IPS-18c (cell line): Measurements from ENCODE around the gene APOL2.
A peak's percentile ranks its signal among the peaks of the same experiment; 100 is the strongest.
"Not testable (repeated sequence)": the region's sequence is repeated elsewhere in the genome, so short reads cannot be mapped to it uniquely, and the experiment has no call there.

Experiments
- H3K4me3 ChIP-seq: 2 replicates; pipeline ENCODE4 v1.7.0; 2013; ENCODE audit warnings: low read depth, mild to moderate bottlenecking, low read length, moderate library complexity; ENCODE audit not compliant: insufficient read depth
- H3K9me3 ChIP-seq: one replicate; pipeline ENCODE4 v1.6.1; 2013; ENCODE audit warnings: mild to moderate bottlenecking, low read length, moderate library complexity; ENCODE audit not compliant: control insufficient read depth, insufficient read depth

Gene APOL2, protein sequence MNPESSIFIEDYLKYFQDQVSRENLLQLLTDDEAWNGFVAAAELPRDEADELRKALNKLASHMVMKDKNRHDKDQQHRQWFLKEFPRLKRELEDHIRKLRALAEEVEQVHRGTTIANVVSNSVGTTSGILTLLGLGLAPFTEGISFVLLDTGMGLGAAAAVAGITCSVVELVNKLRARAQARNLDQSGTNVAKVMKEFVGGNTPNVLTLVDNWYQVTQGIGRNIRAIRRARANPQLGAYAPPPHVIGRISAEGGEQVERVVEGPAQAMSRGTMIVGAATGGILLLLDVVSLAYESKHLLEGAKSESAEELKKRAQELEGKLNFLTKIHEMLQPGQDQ

DNA sequence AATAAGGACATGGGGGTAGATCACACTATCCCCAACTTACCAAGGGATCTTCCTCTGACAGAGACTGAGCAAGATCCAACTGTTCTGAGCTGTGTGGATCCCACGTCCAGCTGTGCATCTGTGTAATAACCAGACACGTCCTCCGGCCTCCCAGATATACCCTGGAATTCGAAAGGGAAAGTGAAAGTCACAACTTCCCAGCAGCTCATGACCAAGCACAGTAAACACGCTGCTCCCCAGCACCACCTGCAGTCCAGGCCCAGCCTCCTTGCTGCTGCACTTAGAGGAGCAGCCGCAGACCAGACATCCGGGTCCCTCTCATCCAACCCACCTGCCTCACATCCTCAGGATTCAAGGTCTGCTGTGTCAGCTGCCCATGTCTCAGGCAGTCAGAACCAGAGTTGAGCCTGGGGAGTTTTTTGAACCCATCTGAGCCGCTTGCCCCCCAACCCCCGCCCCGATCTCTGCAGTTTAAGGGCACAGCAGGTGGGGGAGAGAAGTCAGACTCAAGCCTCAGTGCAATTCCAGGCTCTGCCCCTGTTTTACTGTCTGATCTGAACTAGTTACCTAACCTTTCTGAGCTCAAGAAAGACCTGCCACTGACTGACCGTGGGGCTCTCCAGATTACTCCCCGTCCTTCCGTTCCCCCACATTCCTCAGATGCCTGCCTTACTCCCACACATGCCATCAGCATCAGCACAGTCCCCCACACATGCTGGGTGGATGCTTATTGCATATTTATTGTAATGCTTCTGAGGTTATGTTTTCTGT is at the start of gene APOL2:
Gene APOL2 (minus strand): TSS at position 127 of the 771 bp plus-strand sequence. CDS start 6,365 bp downstream, outside the sequence.
- Histone ChIP-seq H3K9me3 (no peaks in the 10 kb centered on the region), H3K4me3 (peak within 1 kb of the TSS; percentile 35)

DNA sequence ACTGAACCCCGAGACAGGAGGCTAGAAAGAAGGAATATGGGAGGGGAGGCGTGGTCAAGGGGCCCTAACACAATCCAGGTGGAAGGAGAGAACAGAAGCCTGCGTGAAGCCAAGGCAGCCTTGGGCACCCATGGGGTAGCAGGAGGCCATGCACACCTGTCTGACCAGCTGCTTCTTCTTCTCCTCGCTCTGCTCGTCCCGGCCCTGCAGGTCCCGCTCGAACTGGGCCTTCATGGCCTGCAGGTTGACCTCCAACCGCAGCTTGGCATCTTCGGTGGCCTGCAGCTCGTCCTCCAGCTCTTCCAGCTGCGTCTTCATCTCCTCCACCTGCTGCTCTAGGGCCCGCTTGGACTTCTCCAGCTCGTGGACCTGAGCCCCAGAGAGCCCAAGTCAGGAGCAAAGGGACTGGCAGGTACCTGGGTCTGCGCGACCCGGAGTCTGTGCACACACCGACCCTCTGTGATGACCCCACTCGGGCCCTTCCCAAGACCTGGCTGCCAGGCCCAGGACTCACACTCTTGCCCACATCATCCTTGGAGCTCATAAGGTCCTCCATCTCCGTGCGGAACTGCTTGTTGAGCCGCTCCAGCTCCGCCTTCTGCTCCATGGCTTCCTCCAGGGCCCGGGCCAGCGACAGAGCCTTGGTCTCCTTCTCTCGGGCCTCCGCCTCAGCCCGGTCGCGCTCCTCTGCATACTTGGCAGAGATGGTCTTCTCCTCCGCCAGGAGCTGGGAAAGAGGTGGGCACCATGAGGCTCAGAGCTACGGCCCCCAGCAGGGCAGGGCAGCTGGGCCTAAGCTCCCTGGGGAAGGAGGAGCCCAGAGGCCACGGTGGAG is 49.5 kb upstream of the APOL2 start:
- Histone ChIP-seq H3K4me3 (no peak overlapping the region), H3K9me3 (no peaks in the 10 kb centered on the region)

DNA sequence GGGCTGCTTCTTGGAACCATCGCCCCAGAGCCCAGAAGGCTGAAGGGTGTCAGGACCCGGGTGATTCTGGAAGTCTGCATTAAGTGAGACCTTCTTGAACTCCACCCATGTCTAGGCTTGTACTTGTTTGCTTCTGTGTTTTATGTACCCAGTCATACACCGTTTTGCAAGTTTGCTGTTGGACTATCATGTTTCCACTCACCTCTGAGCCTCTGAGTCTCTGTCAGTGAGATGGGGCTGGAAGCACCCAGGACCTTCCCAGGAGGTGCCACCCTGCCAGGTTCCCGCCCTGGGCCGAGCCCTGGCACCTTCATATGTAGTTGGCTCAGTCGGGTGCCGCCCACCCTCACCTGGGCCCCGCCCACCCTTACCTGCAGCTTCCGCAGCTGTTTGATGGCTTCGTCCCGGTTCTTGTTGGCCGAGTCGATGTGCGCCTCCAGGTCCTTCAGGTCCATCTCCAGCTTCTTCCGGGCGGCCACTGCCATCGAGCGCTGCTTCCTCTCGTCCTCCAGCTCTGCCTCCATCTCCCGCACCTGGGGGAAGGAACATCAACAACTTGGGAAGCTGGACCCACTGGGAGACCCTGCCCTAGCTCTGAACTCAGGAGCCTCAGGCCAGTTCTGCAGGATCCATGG is 48.7 kb upstream of the APOL2 start:
- no peaks in the 10 kb centered on the region for H3K9me3 ChIP-seq

DNA sequence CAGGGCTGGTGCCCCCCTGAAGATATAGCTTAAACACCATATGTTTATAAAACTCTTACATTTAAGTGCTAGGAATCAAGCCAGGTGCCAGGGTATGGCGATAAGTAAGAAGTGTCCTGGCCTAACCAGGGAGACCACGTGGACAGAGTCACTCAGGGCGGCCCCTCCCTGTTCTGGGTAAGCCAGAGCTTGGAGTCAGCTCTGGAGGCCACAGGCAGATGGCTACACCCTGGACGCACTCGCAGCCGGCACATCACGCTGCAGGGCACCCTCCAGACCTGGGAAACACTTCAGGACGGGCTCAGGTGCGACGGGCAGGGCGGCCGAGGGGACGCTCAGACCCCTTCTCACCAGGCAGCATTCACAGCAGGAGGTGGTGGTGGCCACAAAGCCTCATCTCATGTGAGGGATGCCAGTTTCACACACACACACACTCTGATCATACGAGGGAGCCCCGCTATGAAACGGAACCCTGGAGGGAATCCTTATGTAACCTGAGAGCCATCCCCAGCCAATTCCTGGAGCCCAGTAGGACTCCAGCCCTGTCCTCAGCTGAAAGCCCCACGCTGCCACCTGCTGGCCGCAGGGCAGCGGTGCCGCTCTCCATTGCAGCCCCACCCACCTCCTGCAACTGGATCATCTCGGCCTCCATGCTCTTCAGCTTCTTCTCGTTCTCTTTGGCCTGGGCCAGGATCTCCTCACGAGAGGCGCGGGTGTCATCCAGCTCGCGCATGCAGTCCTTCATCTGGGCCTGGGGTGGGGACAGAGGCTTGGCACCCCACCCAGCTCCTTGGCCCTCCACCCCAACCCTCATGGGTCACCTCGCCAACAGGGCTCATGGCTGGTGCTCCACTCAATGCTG is 47.0 kb upstream of the APOL2 start:
- H3K4me3 ChIP-seq, result no peak overlapping the region
- no peaks in the 10 kb centered on the region for H3K9me3 ChIP-seq

More for the DNA sequence above, 48.7 kb upstream of the APOL2 start:
- no peak overlapping the region for H3K4me3 ChIP-seq

DNA sequence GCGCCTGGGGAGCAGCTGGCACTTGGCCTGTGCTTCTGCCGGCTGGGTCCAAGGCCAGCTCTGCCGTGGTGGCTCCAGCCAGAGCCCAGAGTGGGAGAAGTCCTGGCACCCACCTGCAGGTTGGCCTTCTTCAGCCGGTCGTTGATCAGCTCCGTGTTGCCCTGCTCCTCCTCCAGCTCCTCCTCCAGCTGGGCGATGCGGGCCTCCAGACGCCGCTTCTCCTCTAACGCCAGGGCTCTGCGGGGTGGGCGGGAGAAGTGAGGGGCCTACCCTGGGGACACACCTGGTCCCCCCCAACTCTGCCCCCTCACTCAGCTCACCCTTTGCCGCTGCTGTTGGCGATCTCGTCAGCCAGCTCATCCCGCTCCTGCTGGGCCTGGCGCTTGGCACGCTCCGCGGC is 46.2 kb upstream of the APOL2 start:
- no peak overlapping the region for H3K4me3 ChIP-seq
- no peaks in the 10 kb centered on the region for H3K9me3 ChIP-seq

DNA sequence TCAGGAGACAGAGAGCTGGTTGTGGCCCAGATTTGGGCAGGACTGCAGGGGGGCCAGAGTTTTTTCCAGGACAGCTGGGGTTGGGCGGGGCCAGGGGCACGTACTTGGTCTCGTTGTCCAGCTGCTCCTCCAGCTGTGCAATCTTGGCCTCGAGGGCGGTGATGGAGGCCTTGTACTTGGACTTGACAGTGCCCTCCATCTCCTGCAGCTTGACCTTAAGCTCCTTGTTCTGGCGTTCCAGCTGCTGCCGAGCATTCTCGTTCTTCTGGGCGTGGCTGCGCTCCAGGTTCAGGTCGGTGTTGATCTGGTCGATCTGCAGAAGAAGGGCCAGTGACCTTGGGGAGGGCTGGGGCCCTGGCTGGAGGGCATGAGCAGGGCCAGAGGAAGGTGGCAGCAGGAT is 45.7 kb upstream of the APOL2 start:
- Histone ChIP-seq H3K4me3 (no peak overlapping the region), H3K9me3 (no peaks in the 10 kb centered on the region)

DNA sequence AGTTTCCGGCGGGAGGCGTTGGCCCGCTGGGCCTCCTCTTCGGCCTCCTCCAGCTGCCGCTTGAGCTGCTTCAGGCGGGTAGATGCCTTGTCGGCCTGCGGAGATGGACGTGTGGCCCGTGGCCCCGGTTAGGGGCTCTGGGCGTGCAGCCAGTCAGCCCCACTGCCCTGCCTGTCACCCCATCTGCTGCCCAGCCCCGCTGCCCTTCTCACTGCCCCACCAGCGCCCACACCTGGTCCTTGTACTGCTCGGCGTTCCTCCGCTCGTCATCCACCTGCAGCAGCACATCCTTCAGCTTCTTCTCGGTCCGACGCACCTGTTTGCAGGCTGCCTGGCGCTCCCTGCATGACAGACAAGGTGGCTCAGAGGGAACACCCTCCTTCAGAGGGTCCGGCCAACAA is 44.8 kb upstream of the APOL2 start:
- no peaks in the 10 kb centered on the region for H3K9me3 ChIP-seq
- H3K4me3 ChIP-seq, result no peak overlapping the region

DNA sequence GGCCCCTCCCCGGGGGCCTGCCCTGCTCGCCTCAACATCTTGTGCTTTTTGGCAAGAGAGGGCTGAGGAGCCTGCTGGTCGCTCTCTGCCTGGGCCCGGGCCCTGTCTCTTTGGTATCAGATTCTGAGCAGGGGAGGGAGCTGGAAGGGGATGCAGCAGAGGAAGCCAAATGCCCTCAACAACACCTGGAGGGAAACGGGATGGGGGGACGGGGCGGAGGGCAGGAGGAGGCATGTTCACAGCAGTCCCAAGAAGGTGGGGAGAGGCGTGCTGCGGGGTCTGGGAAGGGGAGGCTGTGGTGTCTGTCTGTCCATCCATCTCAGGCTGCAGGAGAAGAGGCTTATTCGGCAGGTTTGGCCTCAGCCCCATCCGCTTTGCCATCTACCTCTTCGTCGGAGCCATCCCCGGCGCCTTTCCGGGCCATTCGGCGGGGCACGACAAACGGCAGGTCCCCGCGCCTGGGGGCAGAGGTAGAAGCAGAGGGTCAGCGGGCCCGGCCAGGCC is 43.1 kb upstream of the APOL2 start:
- no peaks in the 10 kb centered on the region for H3K9me3 ChIP-seq
- no peak overlapping the region for H3K4me3 ChIP-seq

DNA sequence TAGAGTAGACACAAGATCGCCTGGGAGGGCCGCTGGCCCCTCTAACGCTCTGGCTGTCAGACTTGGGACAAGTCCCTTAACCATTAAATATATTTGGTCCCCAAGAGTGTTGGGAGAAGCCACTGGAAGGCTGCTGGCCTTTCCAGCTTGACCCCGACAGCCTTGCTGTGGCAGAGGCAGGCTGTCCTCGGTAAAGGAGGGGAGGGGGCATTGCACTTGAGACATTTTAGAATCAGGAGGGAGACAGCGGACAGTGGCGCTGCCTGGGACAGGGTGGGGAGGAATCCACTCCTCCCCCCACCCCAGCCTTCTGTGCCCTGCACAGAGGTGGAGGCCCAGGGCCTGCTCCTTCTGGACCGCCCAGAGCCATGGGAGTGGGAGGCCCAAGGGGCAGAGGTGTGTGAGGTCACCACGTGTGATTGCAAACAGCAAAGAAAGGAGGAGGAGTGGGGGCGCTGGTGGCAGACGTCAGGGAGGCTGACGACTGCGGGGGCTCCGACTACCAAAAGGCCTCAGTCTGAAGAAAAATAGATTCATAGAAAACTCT is 42.5 kb upstream of the APOL2 start:
- Histone ChIP-seq H3K4me3 (no peak overlapping the region), H3K9me3 (no peaks in the 10 kb centered on the region)

DNA sequence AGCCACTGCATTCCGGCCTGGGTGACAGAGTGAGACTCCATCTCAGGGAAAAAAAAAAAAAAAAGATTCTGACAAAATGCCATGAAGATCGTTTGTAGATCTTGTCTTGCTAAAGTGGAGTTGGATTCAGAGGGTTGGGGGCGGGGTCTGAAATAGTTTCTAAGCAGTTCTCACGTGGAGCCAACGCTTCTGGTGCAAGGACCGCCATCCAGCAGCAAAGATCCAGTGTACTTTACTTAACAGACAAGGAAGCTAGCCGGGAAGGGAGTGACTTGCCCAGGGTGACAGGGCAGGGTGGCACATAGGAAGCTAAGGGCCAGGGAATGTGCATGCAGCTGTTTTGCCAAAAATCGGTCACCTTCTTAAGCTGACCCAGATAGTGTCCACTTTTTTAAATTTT is 41.1 kb upstream of the APOL2 start:
- no peak overlapping the region for H3K4me3 ChIP-seq
- H3K9me3 ChIP-seq, result no peaks in the 10 kb centered on the region

DNA sequence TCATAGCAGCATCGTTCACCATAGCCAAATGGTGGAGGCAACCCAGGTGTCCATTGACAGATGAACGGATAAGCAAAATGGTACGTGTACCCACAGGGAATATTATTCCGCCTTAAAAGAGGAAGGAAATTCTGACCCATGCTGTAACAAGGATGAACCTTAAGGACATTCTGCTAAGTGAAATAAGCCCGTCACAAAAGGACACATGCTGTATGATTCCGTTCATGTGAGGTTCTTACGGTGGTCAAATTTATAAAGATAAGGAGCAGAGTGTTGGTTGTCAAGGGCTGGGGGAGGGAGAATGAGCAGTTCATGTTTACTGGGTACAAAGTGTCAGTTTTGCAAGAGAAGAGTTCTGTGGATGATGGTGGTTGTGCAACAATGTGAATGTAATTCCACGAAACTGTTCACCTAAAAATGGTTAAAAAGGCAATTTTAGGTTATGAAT is 39.9 kb upstream of the APOL2 start:
- no peaks in the 10 kb centered on the region for H3K9me3 ChIP-seq
- no peak overlapping the region for H3K4me3 ChIP-seq

DNA sequence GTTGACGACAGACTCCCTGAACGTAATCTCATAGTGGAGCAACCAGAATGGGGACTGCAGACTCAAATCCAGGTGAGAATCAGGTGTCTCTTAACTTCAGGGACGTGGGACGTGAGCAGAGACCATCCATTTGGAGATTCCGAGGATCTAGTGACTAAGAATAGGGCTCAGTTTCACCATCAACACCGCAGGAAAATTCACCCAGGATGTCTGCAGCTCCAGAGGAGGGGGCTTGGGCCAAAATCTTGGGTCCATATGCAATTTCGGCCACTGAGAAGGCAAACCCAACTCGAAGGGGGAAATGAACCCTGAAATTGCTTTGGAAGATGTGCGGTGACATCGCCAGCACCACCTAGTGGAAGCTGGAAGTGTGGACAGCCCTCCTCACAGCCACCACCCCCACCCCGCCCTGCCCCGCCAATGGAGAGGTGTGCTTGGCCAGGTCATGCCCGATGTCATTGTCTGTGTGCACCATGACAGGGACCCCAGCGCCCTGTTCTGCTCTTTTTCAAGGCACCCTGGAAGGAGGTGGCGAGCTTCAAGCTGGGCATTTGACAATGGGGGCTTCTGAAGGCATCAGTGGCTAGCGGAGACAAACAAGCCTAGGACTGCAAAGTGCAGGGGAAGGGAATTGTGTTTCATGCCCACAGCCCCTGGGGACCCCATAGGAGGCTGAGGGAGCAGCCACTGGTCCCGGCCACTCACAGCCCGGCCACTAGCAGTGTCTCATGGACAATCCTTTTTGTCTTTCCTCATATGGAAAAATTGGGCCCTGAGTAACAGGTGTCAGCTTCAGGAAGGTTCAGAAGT is 38.4 kb upstream of the APOL2 start:
- Histone ChIP-seq H3K9me3 (no peaks in the 10 kb centered on the region), H3K4me3 (no peak overlapping the region)

DNA sequence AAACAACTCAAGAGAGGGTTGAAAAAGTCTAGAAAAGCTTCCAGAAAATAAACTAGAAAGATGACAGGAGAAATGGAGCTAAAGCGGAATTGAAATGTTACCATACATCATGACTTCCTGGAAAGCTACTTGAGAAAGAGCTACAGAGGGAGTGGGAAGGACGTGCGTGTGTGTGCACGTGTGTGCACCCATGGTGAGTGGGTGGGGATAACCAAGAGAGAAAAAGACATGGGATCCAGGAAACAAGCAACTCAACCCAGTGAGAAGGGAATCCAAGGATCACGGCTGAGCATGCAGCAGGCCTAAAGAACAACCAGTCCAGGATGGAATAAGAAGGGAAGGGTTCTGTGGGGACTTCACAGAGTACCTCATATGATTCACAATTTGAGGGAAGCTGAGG is 35.2 kb upstream of the APOL2 start:
- no peaks in the 10 kb centered on the region for H3K9me3 ChIP-seq
- H3K4me3 ChIP-seq, result no peak overlapping the region

DNA sequence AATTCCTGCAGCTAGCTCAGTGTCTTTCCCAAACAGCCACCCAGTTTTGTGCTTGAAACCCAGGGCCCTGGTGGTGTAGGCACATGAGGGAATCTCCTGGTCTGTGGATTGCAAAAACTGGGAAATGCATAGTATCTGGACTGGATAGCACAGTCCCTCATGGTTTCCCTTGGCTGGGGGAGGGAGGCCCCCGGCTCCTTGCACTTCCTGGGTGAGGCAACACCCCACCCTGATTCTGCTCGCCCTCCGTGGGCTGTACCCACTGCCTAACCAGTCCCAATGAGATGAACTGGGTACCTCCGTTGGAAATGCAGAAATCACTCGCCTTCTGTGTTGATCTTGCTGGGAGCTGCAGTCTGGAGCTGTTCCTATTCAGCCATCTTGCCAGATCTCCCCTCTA is 32.6 kb upstream of the APOL2 start:
- H3K4me3 ChIP-seq, H3K9me3 ChIP-seq: not testable (repeated sequence)

DNA sequence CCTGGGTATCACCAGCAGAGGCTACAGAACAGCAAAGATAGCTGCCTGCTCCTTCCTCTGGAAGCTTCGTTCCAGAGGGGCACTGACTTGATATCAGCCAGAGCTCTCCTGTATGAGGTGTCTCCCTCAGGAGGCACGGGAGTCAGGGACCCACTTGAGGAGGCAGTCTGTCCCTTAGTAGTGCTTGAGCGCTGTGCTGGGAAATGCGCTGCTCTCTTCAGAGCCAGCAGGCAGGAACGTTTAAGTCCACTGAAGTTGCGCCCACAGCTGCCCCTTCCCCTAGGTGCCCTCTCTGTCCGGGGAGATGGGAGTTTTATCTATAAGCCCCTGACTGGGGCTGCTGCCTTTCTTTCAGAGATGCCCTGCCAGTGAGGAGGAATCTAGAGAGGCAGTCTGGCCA is 31.9 kb upstream of the APOL2 start:
- H3K4me3 ChIP-seq, H3K9me3 ChIP-seq: not testable (repeated sequence)
